Activated CD8-positive, alpha-beta memory T cell treated with anti-CD3 and anti-CD28 coated beads, Interleukin-2, amount 10 ng/mL, durations not matched to agents 7 days and 5 days (primary cell): ENCODE results near the gene NDUFS7. TPM values are rescaled to one million over a fixed set of nuclear protein-coding genes. Genes with fewer than 3 reads are reported as not detected.

ENCODE experiments used
- ATAC-seq: fragments of 150-1000 bp; cut with Tn5 transposase; one replicate; pipeline ENCODE4 v1.10.0; 2021; ENCODE audit warnings: moderate library complexity
- CTCF ChIA-PET: fragments of 350-600 bp; sonication (Branson Sonifier 250); formaldehyde crosslinking; loops from one replicate; lab custom pipeline; 2021; ENCODE audit warnings: antibody characterized with exemption; lab: Charles Lee
- DNase-seq: peaks from one replicate; pipeline ENCODE4 v3.0.0-alpha.2; 2020
- H3K27ac Mint-ChIP-seq: one replicate; pipeline ENCODE4 v1.8.0; 2021; ENCODE audit warnings: mild to moderate bottlenecking, mixed read lengths
- H3K27me3 Mint-ChIP-seq: one replicate; pipeline ENCODE4 v1.8.0; 2021; ENCODE audit warnings: mixed read lengths
- H3K36me3 Mint-ChIP-seq: one replicate; pipeline ENCODE4 v1.8.0; 2021; ENCODE audit warnings: mild to moderate bottlenecking, mixed read lengths
- H3K4me1 Mint-ChIP-seq: one replicate; pipeline ENCODE4 v1.8.0; 2021; ENCODE audit warnings: mixed read lengths
- H3K4me3 Mint-ChIP-seq: one replicate; pipeline ENCODE4 v1.8.0; 2021; ENCODE audit warnings: mild to moderate bottlenecking, moderate library complexity, mixed read lengths
- H3K9me3 Mint-ChIP-seq: one replicate; pipeline ENCODE4 v1.8.0; 2022; ENCODE audit warnings: low read depth, mixed read lengths
- total RNA-seq, 2 experiments: library from RNA; stranded (reverse); gene quantifications; one replicate each; pipeline ENCODE4 v1.2.3, GENCODE V29; 2021

The NDUFS7 gene
- total RNA-seq, 2 experiments from 2014 or later: 124 to 135 TPM

GRCh38 chr19:1360126-1360817 lies 23.4 kb upstream of the NDUFS7 start:
- Mint-ChIP-seq H3K27me3 (no peaks in the 10 kb centered on the region), H3K36me3 (peaks cover 21% of the 10 kb centered on the region), H3K9me3 (no peaks in the 10 kb centered on the region), H3K27ac (no peak overlapping the region), H3K4me1 (peaks cover 44% of the 10 kb centered on the region), H3K4me3 (no peak overlapping the region)
- ATAC-seq (no peak), DNase-seq (no peak)
- CTCF ChIA-PET: no interaction called here

- Mint-ChIP-seq H3K4me3 (no peak overlapping the region), H3K9me3 (no peaks in the 10 kb centered on the region), H3K27me3 (no peaks in the 10 kb centered on the region), H3K27ac (no peak overlapping the region), H3K36me3 (peaks cover 19% of the 10 kb centered on the region), H3K4me1 (peaks cover 39% of the 10 kb centered on the region)
- no peak for DNase-seq
- no peak for ATAC-seq
- CTCF ChIA-PET: no interaction called here
Measured at GRCh38 chr19:1360818-1361461, 22.8 kb upstream of the NDUFS7 start.

GRCh38 chr19:1361601-1362386 lies 21.9 kb upstream of the NDUFS7 start:
- Mint-ChIP-seq H3K27ac (no peak overlapping the region), H3K27me3 (no peaks in the 10 kb centered on the region), H3K4me1 (peaks cover 35% of the 10 kb centered on the region), H3K9me3 (no peaks in the 10 kb centered on the region), H3K36me3 (peaks cover 17% of the 10 kb centered on the region), H3K4me3 (no peak overlapping the region)
- CTCF ChIA-PET: no interaction called here
- ATAC-seq: no peak
- no peak for DNase-seq

GRCh38 chr19:1362387-1363257 lies 21.1 kb upstream of the NDUFS7 start:
- DNase-seq: no peak
- H3K27ac Mint-ChIP-seq: peak overlapping the region; percentile 83
- H3K9me3 Mint-ChIP-seq: no peaks in the 10 kb centered on the region
- CTCF ChIA-PET: interaction anchor here (0.6 to 2.3 kb wide), 3 partner anchors 10 to 20 kb away, joined by 4 to 7 read pairs (median 6); partner anchors contain the start of gene NDUFS7
- peaks cover 33% of the 10 kb centered on the region for H3K4me1 Mint-ChIP-seq
- no peaks in the 10 kb centered on the region for H3K27me3 Mint-ChIP-seq
- no peak for ATAC-seq
- peak overlapping the region; percentile 68 for H3K4me3 Mint-ChIP-seq
- peaks cover 15% of the 10 kb centered on the region for H3K36me3 Mint-ChIP-seq

GRCh38 chr19:1363599-1363998 lies 20.1 kb upstream of the NDUFS7 start:
- CTCF ChIA-PET: interaction anchor here (1.0 to 2.3 kb wide), 4 partner anchors 9 to 120 kb away, joined by 3 to 7 read pairs (median 4); partner anchors contain the start of gene NDUFS7
- Mint-ChIP-seq H3K27ac (peak overlapping the region; percentile 83), H3K27me3 (no peaks in the 10 kb centered on the region), H3K4me1 (peaks cover 33% of the 10 kb centered on the region), H3K4me3 (peak overlapping the region; percentile 68), H3K9me3 (no peaks in the 10 kb centered on the region), H3K36me3 (peaks cover 8% of the 10 kb centered on the region)
- peak; percentile 78 for DNase-seq
- ATAC-seq: peak; percentile 73

- ATAC-seq (peak; percentile 84), DNase-seq (peak; percentile 55)
- H3K27me3 Mint-ChIP-seq: no peaks in the 10 kb centered on the region
- H3K36me3 Mint-ChIP-seq: peaks cover 6% of the 10 kb centered on the region
- H3K4me1 Mint-ChIP-seq: peaks cover 33% of the 10 kb centered on the region
- CTCF ChIA-PET: interaction anchor here (1.0 to 2.3 kb wide), 7 partner anchors 9 to 120 kb away, joined by 3 to 8 read pairs (median 5); partner anchors contain the start of gene NDUFS7
- peak overlapping the region; percentile 68 for H3K4me3 Mint-ChIP-seq
- H3K27ac Mint-ChIP-seq: peak overlapping the region; percentile 83
- H3K9me3 Mint-ChIP-seq: no peaks in the 10 kb centered on the region
Measured at GRCh38 chr19:1364070-1364704, 19.5 kb upstream of the NDUFS7 start.

GRCh38 chr19:1365319-1366269 lies 18.1 kb upstream of the NDUFS7 start:
- Mint-ChIP-seq H3K4me1 (peaks cover 33% of the 10 kb centered on the region), H3K36me3 (peaks cover 5% of the 10 kb centered on the region), H3K9me3 (no peaks in the 10 kb centered on the region), H3K27ac (no peak overlapping the region), H3K4me3 (no peak overlapping the region), H3K27me3 (no peaks in the 10 kb centered on the region)
- CTCF ChIA-PET: interaction anchor here (1.5 to 1.6 kb wide), 2 partner anchors 86 to 121 kb away, joined by 3 to 8 read pairs; no protein-coding TSS in a partner anchor
- no peak for DNase-seq
- no peak for ATAC-seq

GRCh38 chr19:1366296-1366695 lies 17.4 kb upstream of the NDUFS7 start:
- Mint-ChIP-seq H3K9me3 (no peaks in the 10 kb centered on the region), H3K4me1 (peaks cover 33% of the 10 kb centered on the region), H3K27me3 (no peaks in the 10 kb centered on the region), H3K36me3 (peaks cover 5% of the 10 kb centered on the region), H3K27ac (no peak overlapping the region), H3K4me3 (no peak overlapping the region)
- DNase-seq: no peak
- no peak for ATAC-seq
- CTCF ChIA-PET: no interaction called here

- DNase-seq: no peak
- H3K4me1 Mint-ChIP-seq: peaks cover 27% of the 10 kb centered on the region
- H3K4me3 Mint-ChIP-seq: no peak overlapping the region
- H3K27me3 Mint-ChIP-seq: no peaks in the 10 kb centered on the region
- CTCF ChIA-PET: interaction anchor here (0.9 to 1.6 kb wide), 4 partner anchors 16 to 123 kb away, joined by 4 to 6 read pairs (median 4); partner anchors contain the start of gene NDUFS7
- ATAC-seq: no peak
- H3K27ac Mint-ChIP-seq: no peak overlapping the region
- peaks cover 2% of the 10 kb centered on the region for H3K36me3 Mint-ChIP-seq
- no peaks in the 10 kb centered on the region for H3K9me3 Mint-ChIP-seq
Measured at GRCh38 chr19:1366899-1367870, 16.5 kb upstream of the NDUFS7 start.

- H3K27me3 Mint-ChIP-seq: no peaks in the 10 kb centered on the region
- H3K9me3 Mint-ChIP-seq: no peaks in the 10 kb centered on the region
- ATAC-seq: no peak
- no peak overlapping the region for H3K4me3 Mint-ChIP-seq
- peaks cover 7% of the 10 kb centered on the region for H3K4me1 Mint-ChIP-seq
- no peak overlapping the region for H3K27ac Mint-ChIP-seq
- DNase-seq: no peak
- CTCF ChIA-PET: interaction anchor here (1.5 kb wide), 1 partner anchor 13 kb away, joined by 3 read pairs; no protein-coding TSS in a partner anchor
- H3K36me3 Mint-ChIP-seq: peaks cover 2% of the 10 kb centered on the region
Measured at GRCh38 chr19:1369214-1369805, 14.4 kb upstream of the NDUFS7 start.
